NCI-H748 (cell line): ENCODE data around the gene PHTF2.
"Not testable (repeated sequence)": the region's sequence is repeated elsewhere in the genome, so short reads cannot be mapped to it uniquely, and the experiment has no call there.

Experiments
- DNase-seq: peaks from one replicate; lab custom pipeline; 2025; ENCODE audit not compliant: unreplicated experiment; lab: John Stamatoyannopoulos, UW

The PHTF2 gene

GRCh38 chr7:77983973-77984372 is 185.4 kb downstream of the PHTF2 start:
- DNase-seq: no peak

- DNase-seq: no peak
Measured at GRCh38 chr7:77985232-77985973, 186.8 kb downstream of the PHTF2 start.

DNA sequence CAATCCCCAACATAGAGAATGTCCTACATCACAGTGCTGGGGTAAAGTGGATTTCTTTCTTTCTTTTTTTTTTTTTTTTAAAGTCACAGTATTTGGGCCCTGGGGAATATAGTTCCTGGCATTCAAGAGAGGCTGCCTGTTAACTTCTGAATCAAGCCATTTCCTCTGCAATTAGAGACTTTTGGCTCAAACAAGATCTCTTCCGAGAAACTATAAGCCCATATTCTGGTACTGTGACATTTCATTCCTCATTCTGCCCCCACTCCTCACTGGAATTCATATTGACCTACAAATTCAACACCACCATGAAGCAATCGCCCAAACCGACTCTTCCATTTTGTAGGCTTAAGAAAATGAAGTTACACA is 187.4 kb downstream of the PHTF2 start:
- DNase-seq: no peak

- DNase-seq: peak; percentile 22
Measured at GRCh38 chr7:77989981-77990566, 191.5 kb downstream of the PHTF2 start.

DNA sequence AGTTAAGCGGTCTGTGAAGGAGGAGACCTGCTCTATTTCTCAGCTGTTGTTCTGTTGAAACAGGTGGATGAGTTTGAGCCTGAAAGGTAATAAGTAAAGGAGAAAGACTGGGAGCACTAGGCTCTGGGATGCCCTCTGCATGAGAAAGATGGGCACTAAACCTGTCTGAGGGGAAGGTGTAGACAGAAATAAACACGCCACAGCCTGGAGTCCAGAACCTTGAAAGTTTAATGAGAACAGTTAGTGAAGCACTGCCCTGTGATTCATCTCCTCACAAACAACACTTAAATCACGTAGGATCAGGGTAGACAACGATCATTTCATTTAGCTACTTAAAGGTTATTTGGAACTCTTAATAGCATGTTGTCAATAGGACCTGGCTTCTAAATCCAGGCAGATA is 193.1 kb downstream of the PHTF2 start:
- no peak for DNase-seq

- no peak for DNase-seq
Measured at GRCh38 chr7:77993838-77994237, 195.3 kb downstream of the PHTF2 start.

- DNase-seq: no peak
Measured at GRCh38 chr7:77995717-77996116, 197.1 kb downstream of the PHTF2 start.

DNA sequence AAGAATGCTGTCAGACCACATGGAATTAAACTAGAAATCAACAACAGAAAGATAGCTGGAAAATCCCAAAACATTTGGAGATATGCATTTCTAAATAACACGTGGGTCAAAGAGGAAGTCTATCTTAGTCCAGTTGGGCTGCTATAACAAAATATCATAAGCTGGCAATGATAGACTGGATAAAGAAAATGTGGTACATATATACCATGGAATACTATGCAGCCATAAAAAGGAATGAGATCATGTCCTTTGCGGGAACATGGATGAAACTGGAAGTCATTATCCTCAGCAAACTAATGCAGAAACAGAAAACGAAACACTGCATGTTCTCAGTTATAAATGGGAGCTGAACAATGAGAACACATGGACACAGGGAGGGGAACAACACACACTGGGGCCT is 200.6 kb downstream of the PHTF2 start:
- DNase-seq: not testable (repeated sequence)

DNA sequence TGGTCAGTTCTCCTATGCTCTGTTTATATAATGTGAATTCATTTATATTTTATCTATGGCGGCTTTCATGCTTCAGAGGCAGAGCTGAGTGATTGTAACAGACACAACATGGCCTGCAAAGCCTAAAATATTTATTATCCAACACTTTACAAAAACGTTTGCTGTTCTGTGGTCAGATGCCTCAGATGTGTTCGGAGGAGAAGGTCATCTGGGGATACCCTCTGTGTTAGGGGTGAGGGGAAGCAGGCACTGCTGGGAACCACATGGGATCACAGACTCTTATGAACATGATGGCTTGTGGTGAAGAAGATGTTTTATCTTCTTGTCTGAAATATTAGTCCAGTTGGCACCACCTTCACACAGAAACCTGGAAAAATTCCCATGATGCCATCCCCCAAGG is 203.4 kb downstream of the PHTF2 start:
- no peak for DNase-seq

DNA sequence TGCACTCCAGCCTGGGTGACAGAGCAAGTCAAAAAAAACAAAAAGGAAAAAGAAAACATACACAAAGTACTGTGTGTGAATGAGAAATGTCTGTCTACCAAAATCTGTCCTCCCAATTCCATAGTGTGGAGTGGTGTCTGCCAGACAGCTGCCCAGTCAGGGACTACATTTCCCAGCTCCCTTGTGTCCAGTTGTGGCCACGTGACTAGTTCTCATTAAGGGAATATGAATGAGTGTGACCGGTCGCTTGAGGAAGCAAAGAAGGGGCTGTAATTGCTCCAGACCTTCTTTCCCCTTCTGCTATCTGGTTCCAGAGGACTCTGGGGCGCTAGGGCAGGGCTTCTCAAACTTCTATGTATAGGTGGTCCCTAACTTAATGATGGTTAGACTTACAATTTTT is 204.1 kb downstream of the PHTF2 start:
- no peak for DNase-seq

- DNase-seq: no peak
Measured at GRCh38 chr7:78006063-78006755, 207.6 kb downstream of the PHTF2 start.
